Heart left ventricle (tissue), 13 donors: ENCODE measurements around the gene OR4M1.

Source experiments
- POLR2A ChIP-seq, 2 donors: fragments of 450-650 bp; IDR thresholded peaks; one replicate each; pipeline ENCODE4 v1.6.1; 2017; ENCODE audit warnings: antibody characterized with exemption in 2 of 2, mild to moderate bottlenecking in 2 of 2, moderate library complexity in 2 of 2
- TF ChIP-seq, protein P1 (sequence below), 12 donors: fragments of 200-600 bp; sonication (generic) in 4 of 12; IDR thresholded peaks; one replicate each; pipeline versions ENCODE4 v1.5.0 to v1.8.0; 2018 to 2022; ENCODE audit warnings: antibody characterized with exemption in 12 of 12, mild to moderate bottlenecking in 5 of 12
- donor health status: ischemic (EF 13 %, LVEDD 7.1; RV severe dilation, severe dysfunction).
- donor health status: DM: no; HTN: yes; CAD: no.
- donor health status: DM: no; HTN: no; CAD: no.
- donor health status: ischemic (EF 25% LVEDD 6.9; RV normal size, moderate dysfunction).
- donor health status: ischemic (EF 25% LVEDD 5.7; RV mildly dilated, moderate dysfunction).
- donor health status: ischemic (EF 35%, LVEDD 5.7; RV mildly dilated, moderate dysfunction).
- donor health status: nonischemic (EF 11% LVEDD 7.7; RV severe dilation, severe dysfunction).
- donor health status: DM: yes; HTN: yes; CAD: no.
- donor health status: PGD.
- donor health status: ischemic (EF 29% LVEDD 5.4; RV normal size, mild dysfunction).
- donor health status: nonischemic (EF 23%, LVEDD 6.1; RV moderate dilation, normal function).

DNA sequence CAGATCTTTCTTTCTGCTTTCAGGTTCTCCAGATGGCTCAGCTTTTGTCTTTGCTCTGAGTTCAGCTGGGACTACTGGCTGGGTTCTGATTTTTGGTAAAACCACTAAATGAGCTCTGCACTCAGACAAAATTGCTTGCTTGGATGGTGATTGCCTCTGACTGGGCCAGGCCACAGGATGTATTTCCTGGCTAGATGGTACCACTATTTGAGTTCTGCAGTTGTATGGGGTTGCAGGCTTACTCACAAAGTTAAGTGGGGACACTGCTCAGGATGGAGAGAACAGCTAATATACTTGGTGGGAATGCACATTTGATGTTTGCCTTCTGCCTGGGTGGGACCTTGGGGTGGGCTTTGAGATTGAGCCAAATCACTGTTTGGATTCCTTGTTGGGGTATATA is 43.9 kb upstream of the OR4M1 start:
- TF ChIP-seq, protein P1, sequence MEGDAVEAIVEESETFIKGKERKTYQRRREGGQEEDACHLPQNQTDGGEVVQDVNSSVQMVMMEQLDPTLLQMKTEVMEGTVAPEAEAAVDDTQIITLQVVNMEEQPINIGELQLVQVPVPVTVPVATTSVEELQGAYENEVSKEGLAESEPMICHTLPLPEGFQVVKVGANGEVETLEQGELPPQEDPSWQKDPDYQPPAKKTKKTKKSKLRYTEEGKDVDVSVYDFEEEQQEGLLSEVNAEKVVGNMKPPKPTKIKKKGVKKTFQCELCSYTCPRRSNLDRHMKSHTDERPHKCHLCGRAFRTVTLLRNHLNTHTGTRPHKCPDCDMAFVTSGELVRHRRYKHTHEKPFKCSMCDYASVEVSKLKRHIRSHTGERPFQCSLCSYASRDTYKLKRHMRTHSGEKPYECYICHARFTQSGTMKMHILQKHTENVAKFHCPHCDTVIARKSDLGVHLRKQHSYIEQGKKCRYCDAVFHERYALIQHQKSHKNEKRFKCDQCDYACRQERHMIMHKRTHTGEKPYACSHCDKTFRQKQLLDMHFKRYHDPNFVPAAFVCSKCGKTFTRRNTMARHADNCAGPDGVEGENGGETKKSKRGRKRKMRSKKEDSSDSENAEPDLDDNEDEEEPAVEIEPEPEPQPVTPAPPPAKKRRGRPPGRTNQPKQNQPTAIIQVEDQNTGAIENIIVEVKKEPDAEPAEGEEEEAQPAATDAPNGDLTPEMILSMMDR (IDR thresholded peaks at IDR 0.05): no peak
- TF ChIP-seq POLR2A (IDR thresholded peaks at IDR 0.05): no peak
